Esophagus mucosa (tissue), 1 donor: Measurements from ENCODE around the gene AGTRAP. TPM values are rescaled to one million over a fixed set of nuclear protein-coding genes. Genes with fewer than 3 reads are reported as not detected.

Source experiments
- ATAC-seq: fragments of 200-7000 bp; cut with Tn5 transposase; one replicate; pipeline ENCODE4 v1.9.1; 2020
- total RNA-seq: library from RNA; stranded (reverse); gene quantifications from one replicate; pipeline ENCODE4 v1.2.4, GENCODE V29; 2023
- donor health status: DM: yes; HTN: yes; CAD: no.

AGTRAP gene
- total RNA-seq, 1 donor from 2014 or later = 50.4 TPM

- peak; percentile 71 for ATAC-seq
These were observed 1.1 kb downstream of the AGTRAP start for GRCh38 chr1:11736746-11737639.

DNA sequence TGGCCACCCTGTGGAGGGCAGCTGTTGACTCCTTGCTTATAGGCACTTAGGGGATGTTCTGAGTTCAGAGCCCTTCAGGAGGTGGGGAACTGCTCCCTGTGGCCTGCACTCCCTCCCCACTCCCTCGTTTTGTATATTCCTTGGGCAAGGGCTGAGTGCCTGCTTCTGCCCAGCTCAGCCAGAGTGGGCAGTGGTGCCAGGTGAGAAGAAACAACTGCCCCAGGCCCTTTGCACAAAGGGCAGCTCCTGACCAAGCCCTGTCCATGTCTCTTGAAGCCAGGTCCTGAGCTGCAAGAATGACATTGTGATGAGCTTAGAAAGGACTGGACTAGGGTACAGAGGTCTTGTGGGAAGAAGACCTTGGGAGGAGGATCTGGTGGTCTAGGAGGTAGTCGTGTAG, 2.2 kb downstream of the AGTRAP start:
- ATAC-seq = no peak

- no peak for ATAC-seq
These were observed 2.8 kb downstream of the AGTRAP start for GRCh38 chr1:11738783-11739182.

DNA sequence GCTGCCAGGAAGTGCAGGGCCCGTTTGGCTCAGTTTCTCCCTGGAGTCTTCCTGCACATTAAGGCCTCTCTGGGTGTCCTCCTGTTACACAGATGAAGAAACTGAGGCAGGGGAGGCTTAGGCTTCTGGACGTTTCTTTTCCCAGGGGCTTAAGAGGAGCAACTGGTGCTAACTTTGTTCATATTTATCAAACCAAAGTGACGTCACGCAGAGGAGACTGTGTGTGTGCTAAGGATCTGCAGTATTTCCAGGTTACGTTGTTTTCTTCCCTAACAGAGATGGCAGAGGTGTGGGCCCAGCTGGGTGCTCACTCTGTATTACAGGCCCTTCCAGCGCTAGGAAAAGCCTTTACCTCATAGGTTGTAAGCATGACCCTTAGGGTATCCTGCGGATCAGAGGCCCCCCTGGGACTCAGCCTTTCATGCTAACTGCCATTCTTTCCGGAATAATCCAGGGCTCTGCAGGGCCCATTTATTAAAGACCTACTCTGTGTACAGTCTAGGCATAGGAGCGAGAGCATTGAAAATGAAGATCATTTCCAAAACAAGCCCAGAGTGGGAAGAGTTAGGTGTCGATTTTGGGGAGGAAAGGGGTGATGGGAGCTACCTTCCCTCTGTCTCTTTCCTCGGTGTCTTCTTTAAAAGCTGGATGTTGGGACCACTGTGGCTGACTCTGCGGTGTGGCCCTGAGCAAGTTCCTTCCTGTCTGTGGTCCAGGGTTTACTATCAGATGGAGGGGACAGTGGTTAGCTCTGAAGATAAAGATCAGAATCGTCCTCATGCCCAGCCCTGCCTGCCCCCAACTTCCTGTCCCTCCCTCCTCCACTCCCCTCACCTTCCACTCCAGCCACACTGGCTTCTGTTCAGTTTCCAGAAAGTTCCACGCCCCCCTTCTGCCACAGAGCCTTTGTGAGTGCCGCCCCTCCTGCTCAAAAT, 4.6 kb downstream of the AGTRAP start:
- no peak for ATAC-seq

- no peak for ATAC-seq
These were observed 5.5 kb downstream of the AGTRAP start for GRCh38 chr1:11741482-11741881.

DNA sequence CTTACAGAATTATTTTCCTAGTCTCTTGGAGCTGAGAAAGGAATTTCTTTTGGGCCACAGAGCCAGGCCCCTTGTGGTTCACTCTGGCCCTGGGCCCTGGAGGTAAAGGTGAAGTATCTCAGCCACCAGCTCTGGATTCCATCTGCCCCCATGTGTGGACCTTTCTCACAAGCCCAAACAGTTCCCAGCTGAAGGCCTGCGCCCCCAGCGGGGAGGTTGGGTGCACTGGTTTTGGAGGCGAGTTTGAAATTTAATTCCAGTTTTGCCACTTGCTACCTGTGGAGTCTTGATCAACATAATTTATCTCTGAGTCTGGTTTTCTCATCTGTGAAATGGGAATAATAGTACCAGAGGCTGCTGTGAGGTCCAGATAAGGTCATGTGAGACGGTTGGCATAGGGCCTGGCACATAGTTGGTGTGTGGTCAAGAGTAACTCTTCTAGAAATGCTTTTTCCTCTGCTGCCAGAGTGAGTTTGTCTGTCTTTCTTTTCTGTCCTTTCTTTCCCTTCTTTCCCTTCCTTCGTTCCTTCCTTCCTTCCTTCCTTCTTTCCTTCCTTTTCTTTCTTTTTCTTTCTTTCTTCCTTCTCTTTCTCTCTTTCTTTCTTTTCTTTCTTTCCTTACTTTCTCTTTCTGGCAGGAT, 6.1 kb downstream of the AGTRAP start:
- ATAC-seq = no peak

DNA sequence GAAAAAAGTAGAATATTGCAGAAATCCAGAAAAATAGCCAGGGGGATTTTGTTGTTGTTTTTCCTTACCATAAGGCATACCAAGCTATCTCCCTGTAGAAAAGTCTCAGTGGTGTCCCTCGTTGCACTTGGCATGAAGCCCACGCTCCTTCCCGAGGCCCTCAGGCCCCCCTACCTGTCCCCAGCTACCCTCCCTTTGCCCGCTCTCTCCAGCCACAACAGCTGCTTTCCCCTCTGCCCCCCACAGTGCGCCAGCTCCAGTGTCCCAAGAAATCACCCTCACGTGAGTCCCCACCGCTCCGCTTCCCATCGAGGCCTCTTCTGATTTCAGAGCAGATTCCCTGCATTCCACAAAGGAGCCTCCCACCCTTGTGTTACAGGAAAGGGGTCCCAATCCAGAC, 8.4 kb downstream of the AGTRAP start:
- no peak for ATAC-seq

DNA sequence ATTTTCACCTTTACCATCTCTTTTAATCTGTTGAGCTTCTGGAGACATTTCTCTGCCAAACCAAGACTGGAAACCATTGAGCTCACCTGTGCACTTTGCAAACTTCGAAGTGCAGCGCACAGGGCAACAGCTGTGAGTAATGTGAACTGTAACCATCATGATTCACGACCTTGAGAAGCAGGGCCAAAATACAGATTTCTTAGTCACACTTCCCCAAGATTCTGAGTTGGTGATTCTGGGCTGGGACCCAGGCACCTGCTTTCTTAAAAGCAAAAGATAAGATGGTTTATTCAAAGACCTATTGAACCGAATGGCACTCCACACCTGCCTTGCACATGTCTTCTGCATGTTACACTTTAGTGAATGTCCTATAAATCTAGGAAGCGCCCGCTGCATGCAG, 10.2 kb downstream of the AGTRAP start:
- ATAC-seq = peak; percentile 24

GRCh38 chr1:11746795-11747487, 11.0 kb downstream of the AGTRAP start:
- no peak for ATAC-seq

- ATAC-seq = no peak
These were observed 12.6 kb downstream of the AGTRAP start for GRCh38 chr1:11748294-11749202.

DNA sequence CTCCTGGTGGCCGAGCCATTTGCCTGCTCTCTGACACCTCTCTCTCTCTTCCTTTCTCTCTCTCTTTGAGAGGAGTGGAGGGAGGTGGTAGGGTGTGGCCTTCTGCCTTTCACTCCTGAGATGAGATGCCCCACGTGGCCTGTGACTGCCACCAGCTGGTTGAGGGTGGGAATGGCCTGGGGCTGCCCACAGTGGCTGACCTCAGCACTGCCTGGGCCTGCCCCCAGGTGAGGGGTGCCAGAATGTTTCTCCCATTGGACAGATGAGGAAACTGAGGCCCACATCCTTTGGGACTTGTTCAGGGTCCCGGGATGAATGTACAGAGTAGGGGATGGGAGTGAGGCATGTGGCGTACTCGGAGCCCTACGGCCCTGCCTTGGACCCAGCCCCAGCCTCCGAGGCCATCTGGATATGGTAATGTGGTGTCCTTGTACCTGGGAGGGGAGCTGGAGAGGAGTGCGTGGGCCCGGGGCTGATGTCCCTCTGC, 13.3 kb downstream of the AGTRAP start:
- peak; percentile 29 for ATAC-seq

DNA sequence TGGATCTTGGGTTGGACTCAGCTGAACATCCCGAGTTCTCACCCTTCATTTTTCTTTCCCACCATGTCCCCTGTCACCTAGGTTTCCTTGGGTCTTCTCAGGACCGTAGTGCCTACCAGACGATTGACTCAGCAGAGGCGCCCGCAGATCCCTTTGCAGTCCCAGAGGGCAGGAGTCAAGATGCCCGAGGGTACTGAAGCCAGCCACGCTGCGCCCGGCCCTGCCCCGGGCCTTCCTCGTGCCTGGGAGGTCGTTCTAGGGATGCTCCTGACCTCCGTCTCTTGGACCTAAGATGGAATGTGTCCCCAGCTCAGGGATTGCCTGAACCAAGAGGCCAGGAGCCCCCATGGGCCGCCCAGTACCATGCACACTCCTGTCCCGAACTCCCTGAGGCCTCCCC, 14.1 kb downstream of the AGTRAP start:
- ATAC-seq = no peak

DNA sequence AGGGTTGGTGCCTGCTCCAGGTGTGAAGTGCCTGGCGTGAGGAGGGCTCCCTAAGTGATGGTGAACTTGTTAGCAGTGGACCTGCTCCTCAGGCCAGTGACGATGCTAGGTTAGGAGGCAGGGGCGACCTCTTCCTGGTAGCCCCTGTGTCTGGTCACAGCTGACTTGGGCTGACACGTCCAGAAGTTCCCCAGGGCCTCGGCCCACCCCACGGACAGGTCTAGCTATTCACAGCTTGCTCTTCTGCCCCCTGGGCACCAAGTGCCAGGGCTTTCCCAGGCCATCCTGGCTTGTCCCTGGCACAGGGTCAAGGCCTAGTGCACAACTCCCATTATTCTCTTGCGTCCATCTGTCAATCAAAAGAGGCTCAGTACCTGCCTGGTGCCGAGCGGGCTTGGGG, 15.2 kb downstream of the AGTRAP start:
- no peak for ATAC-seq

GRCh38 chr1:11752359-11753088, 16.6 kb downstream of the AGTRAP start:
- ATAC-seq = peak; percentile 3

DNA sequence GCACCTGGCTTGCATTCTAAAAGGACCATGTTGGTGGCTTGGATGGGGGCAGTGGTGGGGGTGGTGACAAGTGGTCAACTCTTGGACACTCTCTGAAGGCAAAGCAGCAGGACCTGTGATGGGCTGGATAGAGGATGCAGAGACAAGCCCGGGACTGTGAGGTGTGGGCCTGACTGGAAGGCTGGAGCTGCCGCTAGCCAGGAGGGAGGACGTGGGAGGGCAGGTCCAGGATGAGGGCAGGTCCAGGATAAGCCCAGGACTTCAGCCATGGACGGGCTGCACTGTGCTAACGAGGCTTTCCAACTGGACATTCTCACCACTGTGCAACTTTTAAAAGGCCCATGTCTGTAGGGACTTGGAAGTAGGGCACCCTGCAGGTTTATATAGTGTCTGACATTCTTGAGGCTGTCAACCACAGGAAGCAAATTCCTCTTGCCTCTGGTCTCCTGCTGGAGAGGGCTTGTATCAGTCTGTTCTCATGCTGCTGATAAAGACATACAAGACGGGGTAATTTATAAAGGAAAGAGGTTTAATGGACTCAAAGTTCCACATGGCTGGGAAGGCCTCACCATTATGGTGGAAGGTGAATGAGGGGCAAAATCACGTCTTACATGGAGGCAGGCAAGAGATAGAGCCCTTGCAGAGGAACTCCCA, 17.7 kb downstream of the AGTRAP start:
- ATAC-seq = no peak

GRCh38 chr1:11757047-11757446, 21.1 kb downstream of the AGTRAP start:
- no peak for ATAC-seq

DNA sequence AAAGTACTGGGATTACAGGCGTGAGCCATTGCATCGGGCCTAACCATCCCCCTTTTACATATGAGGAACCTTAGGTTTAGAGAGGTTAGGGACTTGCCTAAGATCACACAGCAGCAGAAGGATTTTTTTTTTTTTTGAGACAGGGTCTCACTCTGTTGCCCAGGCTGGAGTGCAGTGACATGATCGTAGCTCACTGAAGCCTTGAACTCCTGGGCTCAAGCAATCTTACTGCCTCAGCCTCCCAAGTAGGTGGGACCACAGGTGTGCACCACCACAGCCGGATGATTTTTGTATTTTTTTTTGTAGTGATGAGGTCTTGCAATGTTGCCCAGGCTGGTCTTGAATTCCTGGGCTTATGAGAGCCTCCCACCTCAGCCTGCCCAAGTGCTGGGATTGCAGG, 23.9 kb downstream of the AGTRAP start:
- no peak for ATAC-seq

DNA sequence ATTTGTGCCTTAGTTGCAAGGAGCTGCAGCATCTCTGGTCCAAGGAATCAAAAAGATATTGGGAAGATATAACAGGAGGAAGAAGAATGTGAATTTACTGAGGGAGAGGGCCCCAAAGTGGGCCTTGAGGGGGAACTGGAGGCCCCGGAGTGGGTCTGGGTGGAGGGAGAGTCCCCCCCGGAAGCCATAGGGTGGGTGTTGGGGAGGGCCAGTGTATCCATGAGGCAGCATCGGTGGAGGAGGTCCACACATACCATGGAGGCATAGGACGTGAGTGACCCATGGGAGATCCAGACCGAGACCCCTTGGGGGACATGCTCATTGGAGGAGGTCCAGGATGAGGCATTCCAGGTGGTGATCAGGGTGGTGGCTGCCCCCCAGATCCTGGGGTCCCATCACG, 25.3 kb downstream of the AGTRAP start:
- ATAC-seq = no peak

- ATAC-seq = peak; percentile 45
These were observed 26.1 kb downstream of the AGTRAP start, which contains the start of gene C1orf167 for GRCh38 chr1:11761988-11762406. Gene C1orf167 (plus strand): TSS chr1:11762193. CDS start chr1:11764401, 2,208 bp downstream.

GRCh38 chr1:11764115-11764514, 28.2 kb downstream of the AGTRAP start:
- ATAC-seq = no peak
